Neuronal stem cell (in vitro differentiated cells): Measurements from ENCODE around the gene FHIT.

ENCODE experiments used
- DNase-seq: peaks from one replicate; pipeline ENCODE4 v3.0.0-alpha.2; 2013; ENCODE audit warnings: low spot score
- H2AFZ ChIP-seq: one replicate; pipeline ENCODE4 v1.6.1; 2013; ENCODE audit warnings: mild to moderate bottlenecking, low read length, inconsistent platforms
- H2AK5ac ChIP-seq: 2 replicates; pipeline ENCODE4 v1.6.1; 2013; ENCODE audit warnings: low read depth, mild to moderate bottlenecking, inconsistent platforms, low read length, moderate library complexity, mixed read lengths
- H2BK120ac ChIP-seq: 2 replicates; pipeline ENCODE4 v1.6.1; 2013; ENCODE audit warnings: low read depth, mild to moderate bottlenecking, inconsistent platforms, low read length, moderate library complexity, mixed read lengths
- H2BK12ac ChIP-seq: one replicate; pipeline ENCODE4 v1.6.1; 2013; ENCODE audit warnings: low read length, inconsistent platforms
- H2BK15ac ChIP-seq: 2 replicates; pipeline ENCODE4 v1.6.1; 2013; ENCODE audit warnings: mild to moderate bottlenecking, low read length, inconsistent platforms, mixed read lengths
- H2BK5ac ChIP-seq: one replicate; pipeline ENCODE4 v1.6.1; 2013; ENCODE audit warnings: inconsistent platforms, mild to moderate bottlenecking, low read length, moderate library complexity
- H3K14ac ChIP-seq: one replicate; pipeline ENCODE4 v1.6.1; 2013; ENCODE audit warnings: low read length, inconsistent platforms
- H3K18ac ChIP-seq: 2 replicates; pipeline ENCODE4 v1.6.1; 2013; ENCODE audit warnings: low read length, inconsistent platforms
- H3K23ac ChIP-seq: 2 replicates; pipeline ENCODE4 v1.6.1; 2013; ENCODE audit warnings: low read depth, mild to moderate bottlenecking, mixed read lengths, low read length, inconsistent platforms; ENCODE audit not compliant: poor library complexity
- H3K27ac ChIP-seq: replicated peaks from 3 replicates; pipeline ENCODE4 v1.5.1; 2013; ENCODE audit warnings: low read length, inconsistent platforms
- H3K27me3 ChIP-seq, 3 experiments: 2 replicates each; pipeline ENCODE4 v1.6.1; 2013; ENCODE audit warnings: low read length in 3 of 3, mild to moderate bottlenecking in 2 of 3, inconsistent platforms in 1 of 3, low read depth in 1 of 3, mixed read lengths in 1 of 3, moderate library complexity in 1 of 3; ENCODE audit not compliant: control insufficient read depth in 3 of 3, insufficient read depth in 3 of 3
- H3K36me3 ChIP-seq, 2 donors: replicated peaks in 1 of 2; 2 replicates each; pipeline ENCODE4 v1.6.1; 2013; ENCODE audit warnings: low read length in 2 of 2; ENCODE audit not compliant: control insufficient read depth in 2 of 2, insufficient read depth in 2 of 2
- H3K4ac ChIP-seq: 2 replicates; pipeline ENCODE4 v1.6.1; 2013; ENCODE audit warnings: inconsistent platforms, mild to moderate bottlenecking, low read length, moderate library complexity
- H3K4me1 ChIP-seq, 2 donors: 1 replicate in 1 of 2; 2 replicates in 1 of 2; pipeline ENCODE4 v1.6.1; 2013; ENCODE audit warnings: low read length in 2 of 2, low read depth in 1 of 2; ENCODE audit not compliant: control insufficient read depth in 2 of 2, insufficient read depth in 1 of 2
- H3K4me2 ChIP-seq: one replicate; pipeline ENCODE4 v1.6.1; 2013; ENCODE audit warnings: mild to moderate bottlenecking, low read length, inconsistent platforms; ENCODE audit not compliant: insufficient read depth, poor library complexity, severe bottlenecking
- H3K4me3 ChIP-seq, 2 donors: 2 replicates each; pipeline ENCODE4 v1.5.1; 2013; ENCODE audit warnings: low read length in 2 of 2, mild to moderate bottlenecking in 2 of 2, inconsistent platforms in 1 of 2, moderate library complexity in 1 of 2
- H3K79me1 ChIP-seq: one replicate; pipeline ENCODE4 v1.6.1; 2013; ENCODE audit warnings: low read depth, mild to moderate bottlenecking, inconsistent platforms, low read length, moderate library complexity
- H3K9ac ChIP-seq: one replicate; pipeline ENCODE4 v1.6.1; 2013; ENCODE audit warnings: mild to moderate bottlenecking, low read depth, low read length, inconsistent platforms; ENCODE audit not compliant: poor library complexity
- H3K9me3 ChIP-seq, 2 donors: replicated peaks in 1 of 2; 2 replicates each; pipeline versions ENCODE3 to v1.6.1; 2013; ENCODE audit warnings: low read length in 2 of 2, mild to moderate bottlenecking in 2 of 2, inconsistent platforms in 1 of 2, low read depth in 1 of 2, mixed read lengths in 1 of 2, moderate library complexity in 1 of 2; ENCODE audit not compliant: control insufficient read depth in 2 of 2, insufficient read depth in 1 of 2
- H4K8ac ChIP-seq: one replicate; pipeline ENCODE4 v1.6.1; 2013; ENCODE audit warnings: low read depth, mild to moderate bottlenecking, inconsistent platforms, low read length, moderate library complexity
- H4K91ac ChIP-seq: one replicate; pipeline ENCODE4 v1.6.1; 2013; ENCODE audit warnings: low read length, low read depth, mild to moderate bottlenecking, inconsistent platforms; ENCODE audit not compliant: poor library complexity
- WGBS, 2 donors: extraction: QIAGEN DNeasy Blood & Tissue Kit; methylation state at CpG; one replicate each; pipeline ENCODE4 v1.1.7; 2013; ENCODE audit warnings: missing lambda C conversion rate in 2 of 2, mixed read lengths in 1 of 2; ENCODE audit not compliant: insufficient read length in 2 of 2, insufficient replicate concordance in 1 of 2; ENCODE audit errors: extremely low coverage in 2 of 2; 5-methylcytosine and 5-hydroxymethylcytosine counted together

The FHIT gene

DNA sequence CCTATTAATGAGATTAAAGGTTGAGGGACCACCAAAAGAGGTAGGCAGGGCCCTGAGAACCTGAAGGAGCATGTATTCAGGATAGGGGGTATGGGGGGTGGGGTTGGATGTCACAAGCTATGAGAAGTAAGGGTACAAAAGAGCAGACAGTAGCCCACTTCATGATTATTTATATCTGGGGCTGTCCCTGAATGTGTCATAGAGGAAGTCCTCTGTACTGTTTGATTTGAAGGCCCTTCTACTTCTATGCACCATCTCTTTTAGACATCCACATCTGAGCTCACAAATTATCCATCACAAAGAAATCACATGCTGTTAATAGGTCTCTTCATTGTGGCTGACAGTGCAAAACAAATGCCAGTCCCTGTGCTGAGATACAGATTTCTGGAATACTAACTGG, 68.6 kb downstream of the FHIT start:
- Histone ChIP-seq H3K18ac (no peak overlapping the region), H2BK12ac (no peak overlapping the region), H3K4me1 (peaks cover 0 to 2% of the 10 kb centered on the region in 2 donors), H3K27me3 (no peaks in the 10 kb centered on the region), H3K4me2 (no peak overlapping the region), H4K8ac (no peak overlapping the region), H2AK5ac (no peak overlapping the region), H2AFZ (no peak overlapping the region), H2BK15ac (no peak overlapping the region), H3K23ac (no peak overlapping the region), H3K9ac (no peak overlapping the region), H3K36me3 (no peaks in the 10 kb centered on the region), H3K79me1 (no peaks in the 10 kb centered on the region), H3K27ac (no peak overlapping the region), H2BK5ac (no peak overlapping the region), H3K9me3 (no peaks in the 10 kb centered on the region), H3K4ac (no peak overlapping the region), H3K4me3 (no peak overlapping the region), H3K14ac (no peak overlapping the region), H2BK120ac (no peak overlapping the region), H4K91ac (no peak overlapping the region)
- DNase-seq = no peak

DNA sequence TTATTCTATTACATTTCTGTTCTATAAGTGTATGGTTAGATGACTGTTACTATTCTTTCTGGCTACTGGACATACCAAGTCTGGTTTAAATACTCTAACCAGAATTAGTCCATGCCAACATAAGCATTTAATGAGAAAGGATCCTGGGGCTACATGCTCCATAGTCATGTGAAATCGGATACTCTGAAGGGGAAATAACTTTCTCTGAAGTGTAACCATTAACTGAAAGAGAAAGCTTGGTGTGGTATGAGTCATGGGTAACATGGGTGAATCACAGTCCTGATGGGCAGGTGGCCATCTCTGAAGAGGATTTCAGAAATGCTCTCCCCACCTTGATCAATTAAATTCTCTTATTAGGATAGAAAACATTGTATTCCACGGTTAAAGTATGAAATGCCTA, 69.4 kb downstream of the FHIT start:
- Histone ChIP-seq H4K8ac (no peak overlapping the region), H2BK15ac (no peak overlapping the region), H3K4ac (no peak overlapping the region), H3K18ac (no peak overlapping the region), H2BK5ac (no peak overlapping the region), H3K4me1 (peaks cover 0 to 2% of the 10 kb centered on the region in 2 donors), H3K23ac (no peak overlapping the region), H3K4me3 (no peak overlapping the region), H2BK12ac (no peak overlapping the region), H3K27me3 (no peaks in the 10 kb centered on the region), H3K79me1 (no peaks in the 10 kb centered on the region), H3K9ac (no peak overlapping the region), H2BK120ac (no peak overlapping the region), H3K4me2 (no peak overlapping the region), H2AFZ (no peak overlapping the region), H4K91ac (no peak overlapping the region), H3K27ac (no peak overlapping the region), H2AK5ac (no peak overlapping the region), H3K14ac (no peak overlapping the region), H3K9me3 (no peaks in the 10 kb centered on the region), H3K36me3 (no peaks in the 10 kb centered on the region)
- DNase-seq = no peak
- no CpG with 5 or more reads among the region's 2 CpGs for WGBS, 2 donors

DNA sequence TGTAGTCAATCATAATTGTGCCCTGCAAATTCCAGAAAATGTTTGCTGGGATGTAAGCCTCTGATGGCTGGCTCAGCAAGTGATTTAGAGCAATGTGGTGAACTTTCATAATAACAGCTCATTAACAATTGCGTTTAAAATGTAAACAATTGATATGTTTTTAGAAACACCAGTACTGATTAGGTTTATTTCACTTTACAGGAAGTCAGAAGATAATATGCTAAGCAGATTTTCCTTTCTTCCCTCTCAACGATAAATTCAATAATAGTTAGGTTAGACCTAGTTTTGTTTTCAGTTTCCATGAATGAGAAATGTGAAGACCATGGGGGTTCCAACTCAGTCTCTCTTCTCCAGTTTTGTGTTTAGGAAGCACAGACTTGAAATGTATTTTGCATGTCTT, 71.0 kb downstream of the FHIT start:
- H4K8ac ChIP-seq = no peak overlapping the region
- WGBS, 2 donors = no CpG with 5 or more reads among the region's 2 CpGs
- H3K4ac ChIP-seq = no peak overlapping the region
- H3K14ac ChIP-seq = no peak overlapping the region
- no peak overlapping the region for H2BK15ac ChIP-seq
- H3K4me3 ChIP-seq = no peak overlapping the region
- no peak overlapping the region for H3K27ac ChIP-seq
- no peak overlapping the region for H3K9ac ChIP-seq
- no peak overlapping the region for H3K18ac ChIP-seq
- peaks cover 0 to 2% of the 10 kb centered on the region in 2 donors for H3K4me1 ChIP-seq
- no peak overlapping the region for H2AFZ ChIP-seq
- H2AK5ac ChIP-seq = no peak overlapping the region
- H2BK120ac ChIP-seq = no peak overlapping the region
- H2BK5ac ChIP-seq = no peak overlapping the region
- H3K79me1 ChIP-seq = no peaks in the 10 kb centered on the region
- no peak overlapping the region for H3K4me2 ChIP-seq
- H2BK12ac ChIP-seq = no peak overlapping the region
- H3K27me3 ChIP-seq = no peaks in the 10 kb centered on the region
- no peak overlapping the region for H3K23ac ChIP-seq
- H4K91ac ChIP-seq = no peak overlapping the region
- H3K36me3 ChIP-seq = no peaks in the 10 kb centered on the region
- DNase-seq = no peak
- no peaks in the 10 kb centered on the region for H3K9me3 ChIP-seq

DNA sequence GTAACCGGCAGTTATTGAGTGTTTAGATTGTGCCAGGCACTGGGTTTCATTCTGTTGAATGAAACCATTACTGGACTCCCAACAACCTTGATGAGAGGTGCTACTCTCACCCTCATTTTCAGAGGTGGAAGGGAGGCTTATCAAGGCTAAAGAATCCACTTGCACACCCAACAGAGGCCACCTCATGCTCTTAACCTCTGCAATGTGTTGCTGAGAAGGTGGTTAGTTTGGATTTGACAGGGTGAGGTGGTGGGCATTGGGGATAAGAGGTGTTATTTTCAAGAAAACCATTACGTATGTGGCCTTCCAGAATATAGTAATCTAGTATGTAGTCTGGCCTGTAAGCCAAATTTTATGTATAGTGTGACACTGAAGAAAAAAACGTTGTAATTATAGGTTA, 73.1 kb downstream of the FHIT start:
- peaks cover 0 to 2% of the 10 kb centered on the region in 2 donors for H3K4me1 ChIP-seq
- no peak overlapping the region for H3K18ac ChIP-seq
- no peak overlapping the region for H2BK12ac ChIP-seq
- no peak overlapping the region for H3K4ac ChIP-seq
- no peak overlapping the region for H4K8ac ChIP-seq
- H3K27me3 ChIP-seq = no peaks in the 10 kb centered on the region
- no peak overlapping the region for H4K91ac ChIP-seq
- no CpG with 5 or more reads among the region's 3 CpGs for WGBS, 2 donors
- no peak overlapping the region for H3K9ac ChIP-seq
- no peaks in the 10 kb centered on the region for H3K36me3 ChIP-seq
- H3K9me3 ChIP-seq = no peaks in the 10 kb centered on the region
- no peak for DNase-seq
- no peak overlapping the region for H3K27ac ChIP-seq
- H3K79me1 ChIP-seq = no peaks in the 10 kb centered on the region
- H3K14ac ChIP-seq = no peak overlapping the region
- H2BK120ac ChIP-seq = no peak overlapping the region
- H3K4me3 ChIP-seq = no peak overlapping the region
- H2AFZ ChIP-seq = no peak overlapping the region
- no peak overlapping the region for H2BK15ac ChIP-seq
- no peak overlapping the region for H2BK5ac ChIP-seq
- H3K4me2 ChIP-seq = no peak overlapping the region
- no peak overlapping the region for H2AK5ac ChIP-seq
- H3K23ac ChIP-seq = no peak overlapping the region
